Measurements from ENCODE around the gene PRELID1.

PRELID1 gene

GRCh38 chr5:177306674-177307543 is 3.3 kb downstream of the PRELID1 start:
- H3K27me3 ChIP-seq (ENCODE audit: control insufficient read depth in 1 of 2, insufficient read depth in 2 of 2, low read length in 2 of 2): no peaks in the 10 kb centered on the region
- no peak overlapping the region for H3K4me3 ChIP-seq (ENCODE audit: low read depth in 1 of 2, low read length in 2 of 2)
- no peak overlapping the region for H3K9ac ChIP-seq (ENCODE audit: low read depth in 1 of 2, low read length in 2 of 2)
- no peak overlapping the region for H3K27ac ChIP-seq (ENCODE audit: low read depth, low read length)
- H3K4me1 ChIP-seq (ENCODE audit: control insufficient read depth in 1 of 2, insufficient read depth in 2 of 2, low read length in 2 of 2): peaks cover 43 to 53% of the 10 kb centered on the region in 2 donors
- no peaks in the 10 kb centered on the region for H3K9me3 ChIP-seq (ENCODE audit: control insufficient read depth in 1 of 2, low read length in 2 of 2)
- peaks cover 12 to 30% of the 10 kb centered on the region in 2 donors for H3K36me3 ChIP-seq (ENCODE audit: control insufficient read depth in 1 of 2, insufficient read depth in 2 of 2, low read length in 2 of 2)

GRCh38 chr5:177307544-177308363 is 4.2 kb downstream of the PRELID1 start:
- Histone ChIP-seq H3K27ac (ENCODE audit: low read depth, low read length) (no peak overlapping the region), H3K9me3 (ENCODE audit: control insufficient read depth in 1 of 2, low read length in 2 of 2) (no peaks in the 10 kb centered on the region), H3K36me3 (ENCODE audit: control insufficient read depth in 1 of 2, insufficient read depth in 2 of 2, low read length in 2 of 2) (peaks cover 12 to 30% of the 10 kb centered on the region in 2 donors), H3K27me3 (ENCODE audit: control insufficient read depth in 1 of 2, insufficient read depth in 2 of 2, low read length in 2 of 2) (no peaks in the 10 kb centered on the region), H3K4me1 (ENCODE audit: control insufficient read depth in 1 of 2, insufficient read depth in 2 of 2, low read length in 2 of 2) (peaks cover 40 to 50% of the 10 kb centered on the region in 2 donors), H3K9ac (ENCODE audit: low read depth in 1 of 2, low read length in 2 of 2) (no peak overlapping the region), H3K4me3 (ENCODE audit: low read depth in 1 of 2, low read length in 2 of 2) (no peak overlapping the region)

- no peak overlapping the region for H3K4me3 ChIP-seq (ENCODE audit: low read depth in 1 of 2, low read length in 2 of 2)
- H3K4me1 ChIP-seq (ENCODE audit: control insufficient read depth in 1 of 2, insufficient read depth in 2 of 2, low read length in 2 of 2): peaks cover 41 to 54% of the 10 kb centered on the region in 2 donors
- H3K9me3 ChIP-seq (ENCODE audit: control insufficient read depth in 1 of 2, low read length in 2 of 2): no peaks in the 10 kb centered on the region
- no peak overlapping the region for H3K27ac ChIP-seq (ENCODE audit: low read depth, low read length)
- no peak overlapping the region for H3K9ac ChIP-seq (ENCODE audit: low read depth in 1 of 2, low read length in 2 of 2)
- H3K27me3 ChIP-seq (ENCODE audit: control insufficient read depth in 1 of 2, insufficient read depth in 2 of 2, low read length in 2 of 2): no peaks in the 10 kb centered on the region
- peaks cover 12 to 30% of the 10 kb centered on the region in 2 donors for H3K36me3 ChIP-seq (ENCODE audit: control insufficient read depth in 1 of 2, insufficient read depth in 2 of 2, low read length in 2 of 2)
These were observed 5.1 kb downstream of the PRELID1 start for GRCh38 chr5:177308740-177309139.

GRCh38 chr5:177309351-177310191 is 6.0 kb downstream of the PRELID1 start:
- H3K4me1 ChIP-seq (ENCODE audit: control insufficient read depth in 1 of 2, insufficient read depth in 2 of 2, low read length in 2 of 2): peaks cover 41 to 48% of the 10 kb centered on the region in 2 donors
- no peak overlapping the region for H3K9ac ChIP-seq (ENCODE audit: low read depth in 1 of 2, low read length in 2 of 2)
- no peaks in the 10 kb centered on the region for H3K9me3 ChIP-seq (ENCODE audit: control insufficient read depth in 1 of 2, low read length in 2 of 2)
- peaks cover 12 to 30% of the 10 kb centered on the region in 2 donors for H3K36me3 ChIP-seq (ENCODE audit: control insufficient read depth in 1 of 2, insufficient read depth in 2 of 2, low read length in 2 of 2)
- H3K27me3 ChIP-seq (ENCODE audit: control insufficient read depth in 1 of 2, insufficient read depth in 2 of 2, low read length in 2 of 2): no peaks in the 10 kb centered on the region
- no peak overlapping the region for H3K27ac ChIP-seq (ENCODE audit: low read depth, low read length)
- H3K4me3 ChIP-seq (ENCODE audit: low read depth in 1 of 2, low read length in 2 of 2): peak overlapping the region in 1 of 2 donors; percentile 8

- H3K27ac ChIP-seq (ENCODE audit: low read depth, low read length): no peak overlapping the region
- H3K36me3 ChIP-seq (ENCODE audit: control insufficient read depth in 1 of 2, insufficient read depth in 2 of 2, low read length in 2 of 2): peaks cover 12 to 24% of the 10 kb centered on the region in 2 donors
- H3K4me1 ChIP-seq (ENCODE audit: control insufficient read depth in 1 of 2, insufficient read depth in 2 of 2, low read length in 2 of 2): peaks cover 34 to 41% of the 10 kb centered on the region in 2 donors
These were observed 6.7 kb downstream of the PRELID1 start for GRCh38 chr5:177310332-177310731.

GRCh38 chr5:177310757-177311391 is 7.3 kb downstream of the PRELID1 start:
- H3K27me3 ChIP-seq (ENCODE audit: control insufficient read depth in 1 of 2, insufficient read depth in 2 of 2, low read length in 2 of 2): no peaks in the 10 kb centered on the region
- H3K27ac ChIP-seq (ENCODE audit: low read depth, low read length): no peak overlapping the region
- H3K4me1 ChIP-seq (ENCODE audit: control insufficient read depth in 1 of 2, insufficient read depth in 2 of 2, low read length in 2 of 2): peaks cover 29 to 36% of the 10 kb centered on the region in 2 donors
- H3K36me3 ChIP-seq (ENCODE audit: control insufficient read depth in 1 of 2, insufficient read depth in 2 of 2, low read length in 2 of 2): peaks cover 12 to 19% of the 10 kb centered on the region in 2 donors
- no peaks in the 10 kb centered on the region for H3K9me3 ChIP-seq (ENCODE audit: control insufficient read depth in 1 of 2, low read length in 2 of 2)
- peak overlapping the region in 1 of 2 donors; percentile 32 for H3K9ac ChIP-seq (ENCODE audit: low read depth in 1 of 2, low read length in 2 of 2)
- H3K4me3 ChIP-seq (ENCODE audit: low read depth in 1 of 2, low read length in 2 of 2): peak overlapping the region; percentile 71 to 74

More at GRCh38 chr5:177310332-177310731, 6.7 kb downstream of the PRELID1 start:
- peak overlapping the region; percentile 71 to 74 for H3K4me3 ChIP-seq (ENCODE audit: low read depth in 1 of 2, low read length in 2 of 2)
- no peak overlapping the region for H3K9ac ChIP-seq (ENCODE audit: low read depth in 1 of 2, low read length in 2 of 2)
- H3K9me3 ChIP-seq (ENCODE audit: control insufficient read depth in 1 of 2, low read length in 2 of 2): no peaks in the 10 kb centered on the region
- H3K27me3 ChIP-seq (ENCODE audit: control insufficient read depth in 1 of 2, insufficient read depth in 2 of 2, low read length in 2 of 2): no peaks in the 10 kb centered on the region

GRCh38 chr5:177311392-177311722 is 7.8 kb downstream of the PRELID1 start:
- H3K27ac ChIP-seq (ENCODE audit: low read depth, low read length): no peak overlapping the region
- H3K4me1 ChIP-seq (ENCODE audit: control insufficient read depth in 1 of 2, insufficient read depth in 2 of 2, low read length in 2 of 2): peaks cover 27 to 31% of the 10 kb centered on the region in 2 donors
- H3K9me3 ChIP-seq (ENCODE audit: control insufficient read depth in 1 of 2, low read length in 2 of 2): no peaks in the 10 kb centered on the region
- peak overlapping the region; percentile 71 to 74 for H3K4me3 ChIP-seq (ENCODE audit: low read depth in 1 of 2, low read length in 2 of 2)
- H3K36me3 ChIP-seq (ENCODE audit: control insufficient read depth in 1 of 2, insufficient read depth in 2 of 2, low read length in 2 of 2): peaks cover 10 to 14% of the 10 kb centered on the region in 2 donors
- H3K9ac ChIP-seq (ENCODE audit: low read depth in 1 of 2, low read length in 2 of 2): peak overlapping the region; percentile 26 to 64
- H3K27me3 ChIP-seq (ENCODE audit: control insufficient read depth in 1 of 2, insufficient read depth in 2 of 2, low read length in 2 of 2): no peaks in the 10 kb centered on the region

- Histone ChIP-seq H3K27me3 (ENCODE audit: control insufficient read depth in 1 of 2, insufficient read depth in 2 of 2, low read length in 2 of 2) (no peaks in the 10 kb centered on the region), H3K27ac (ENCODE audit: low read depth, low read length) (peak within 1 kb of the TSS; percentile 56), H3K9me3 (ENCODE audit: control insufficient read depth in 1 of 2, low read length in 2 of 2) (no peaks in the 10 kb centered on the region), H3K36me3 (ENCODE audit: control insufficient read depth in 1 of 2, insufficient read depth in 2 of 2, low read length in 2 of 2) (peaks cover 5 to 8% of the 10 kb centered on the region in 2 donors), H3K4me1 (ENCODE audit: control insufficient read depth in 1 of 2, insufficient read depth in 2 of 2, low read length in 2 of 2) (peaks cover 27 to 31% of the 10 kb centered on the region in 2 donors), H3K4me3 (ENCODE audit: low read depth in 1 of 2, low read length in 2 of 2) (peak within 1 kb of the TSS; percentile 71 to 74), H3K9ac (ENCODE audit: low read depth in 1 of 2, low read length in 2 of 2) (peak within 1 kb of the TSS; percentile 36 to 64)
These were observed 8.4 kb downstream of the PRELID1 start, which contains the start of gene MXD3 for GRCh38 chr5:177311723-177312648. MXD3 (minus strand) TSS chr5:177311898; CDS start chr5:177311830, 68 bp downstream.

Measured in duodenal mucosa (tissue), 2 donors.